Loucy (cell line): ENCODE results near the gene UPF2.
A peak's percentile ranks its signal among the peaks of the same experiment; 100 is the strongest.

ENCODE experiments used
- H2AFZ ChIP-seq: fragments of 200-600 bp; sonication (generic); 2 replicates; pipeline ENCODE4 v1.6.0; 2016; ENCODE audit warnings: antibody characterized with exemption, mild to moderate bottlenecking, low read length, moderate library complexity
- H3F3A ChIP-seq: fragments of 200-600 bp; 2 replicates; pipeline ENCODE4 v1.6.0; 2016; ENCODE audit warnings: antibody characterized with exemption, low read depth, mild to moderate bottlenecking
- H3K27me3 ChIP-seq: fragments of 200-600 bp; sonication (generic); 2 replicates; pipeline ENCODE4 v1.6.1; 2014; ENCODE audit warnings: low read length, mild to moderate bottlenecking; ENCODE audit not compliant: insufficient read depth, poor library complexity, severe bottlenecking
- H3K36me3 ChIP-seq: fragments of 200-600 bp; sonication (generic); 2 replicates; pipeline ENCODE4 v1.6.1; 2016; ENCODE audit warnings: low read length; ENCODE audit not compliant: insufficient read depth
- H3K4me1 ChIP-seq: fragments of 200-600 bp; sonication (generic); 2 replicates; pipeline ENCODE4 v1.5.1; 2014; ENCODE audit warnings: low read length, mild to moderate bottlenecking; ENCODE audit not compliant: insufficient read depth, poor library complexity, severe bottlenecking
- H3K4me2 ChIP-seq: fragments of 200-600 bp; sonication (generic); 2 replicates; pipeline ENCODE4 v1.6.0; 2014; ENCODE audit warnings: antibody characterized with exemption, low read length, low read depth, mild to moderate bottlenecking; ENCODE audit not compliant: poor library complexity, severe bottlenecking
- H3K4me3 ChIP-seq: fragments of 200-600 bp; sonication (generic); 2 replicates; pipeline ENCODE4 v1.5.1; 2014; ENCODE audit warnings: low read length, mild to moderate bottlenecking, mixed read lengths; ENCODE audit not compliant: poor library complexity, severe bottlenecking
- H3K79me2 ChIP-seq: fragments of 200-600 bp; sonication (generic); 2 replicates; pipeline ENCODE4 v1.6.1; 2014; ENCODE audit warnings: low read length; ENCODE audit not compliant: insufficient read depth
- H3K9ac ChIP-seq: fragments of 200-600 bp; sonication (generic); 2 replicates; pipeline ENCODE4 v1.6.0; 2014; ENCODE audit warnings: mild to moderate bottlenecking, low read depth, low read length, moderate library complexity; ENCODE audit not compliant: poor library complexity, severe bottlenecking
- H3K9me2 ChIP-seq: fragments of 200-600 bp; sonication (generic); replicated peaks from 2 replicates; pipeline ENCODE4 v1.6.1; 2016; ENCODE audit warnings: low read depth, low read length, mixed read lengths
- H3K9me3 ChIP-seq: fragments of 200-600 bp; sonication (generic); 2 replicates; pipeline ENCODE4 v1.6.1; 2014; ENCODE audit warnings: mild to moderate bottlenecking, antibody characterized with exemption, low read length, low read depth; ENCODE audit not compliant: insufficient read depth
- H4K20me1 ChIP-seq: fragments of 200-600 bp; sonication (generic); 2 replicates; pipeline ENCODE4 v1.6.0; 2014; ENCODE audit warnings: antibody characterized with exemption, low read length, mild to moderate bottlenecking; ENCODE audit not compliant: insufficient read depth, poor library complexity, severe bottlenecking
- EZH2phosphoT487 ChIP-seq: fragments of 200-600 bp; IDR thresholded peaks from 2 replicates; pipeline ENCODE4 v1.6.1; 2018; ENCODE audit warnings: antibody characterized with exemption, mild to moderate bottlenecking, moderate library complexity, borderline replicate concordance
- TF ChIP-seq, protein P1 (sequence below): fragments of 200-600 bp; sonication (generic); conservative IDR thresholded peaks from 2 replicates; pipeline ENCODE4 v1.5.1; 2014; ENCODE audit warnings: mild to moderate bottlenecking, antibody characterized with exemption, low read length

Gene UPF2

DNA sequence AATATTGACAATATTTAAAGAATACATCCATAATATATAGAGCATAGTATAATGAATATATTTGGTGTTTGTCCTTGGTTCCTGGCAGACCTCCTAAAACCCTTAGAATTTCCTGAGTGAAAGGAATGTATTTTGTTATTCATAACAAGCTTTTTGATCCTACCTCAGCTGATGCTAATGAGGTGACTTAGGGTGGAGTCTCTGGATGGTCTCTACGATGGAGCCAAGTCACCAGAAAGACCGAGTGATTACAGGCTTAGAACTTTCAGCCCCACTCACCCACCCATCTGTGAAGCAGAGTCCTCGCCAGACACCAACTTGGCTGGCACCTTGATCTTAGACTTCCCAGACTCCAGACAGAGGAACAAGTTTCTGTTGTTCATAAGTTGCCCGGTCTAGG is 35.9 kb downstream of the UPF2 start:
- H3K36me3 ChIP-seq: peaks cover 74% of the 10 kb centered on the region
- peaks cover 17% of the 10 kb centered on the region; the same call in 1 of the 2 replicates for H3K9me3 ChIP-seq
- H3F3A ChIP-seq: no peaks in the 10 kb centered on the region
- H3K4me2 ChIP-seq: no peak overlapping the region
- H3K4me3 ChIP-seq: no peak overlapping the region
- no peaks in the 10 kb centered on the region for H3K4me1 ChIP-seq
- H3K79me2 ChIP-seq: peaks cover 4% of the 10 kb centered on the region
- no peaks in the 10 kb centered on the region for H4K20me1 ChIP-seq
- TF ChIP-seq, protein P1, sequence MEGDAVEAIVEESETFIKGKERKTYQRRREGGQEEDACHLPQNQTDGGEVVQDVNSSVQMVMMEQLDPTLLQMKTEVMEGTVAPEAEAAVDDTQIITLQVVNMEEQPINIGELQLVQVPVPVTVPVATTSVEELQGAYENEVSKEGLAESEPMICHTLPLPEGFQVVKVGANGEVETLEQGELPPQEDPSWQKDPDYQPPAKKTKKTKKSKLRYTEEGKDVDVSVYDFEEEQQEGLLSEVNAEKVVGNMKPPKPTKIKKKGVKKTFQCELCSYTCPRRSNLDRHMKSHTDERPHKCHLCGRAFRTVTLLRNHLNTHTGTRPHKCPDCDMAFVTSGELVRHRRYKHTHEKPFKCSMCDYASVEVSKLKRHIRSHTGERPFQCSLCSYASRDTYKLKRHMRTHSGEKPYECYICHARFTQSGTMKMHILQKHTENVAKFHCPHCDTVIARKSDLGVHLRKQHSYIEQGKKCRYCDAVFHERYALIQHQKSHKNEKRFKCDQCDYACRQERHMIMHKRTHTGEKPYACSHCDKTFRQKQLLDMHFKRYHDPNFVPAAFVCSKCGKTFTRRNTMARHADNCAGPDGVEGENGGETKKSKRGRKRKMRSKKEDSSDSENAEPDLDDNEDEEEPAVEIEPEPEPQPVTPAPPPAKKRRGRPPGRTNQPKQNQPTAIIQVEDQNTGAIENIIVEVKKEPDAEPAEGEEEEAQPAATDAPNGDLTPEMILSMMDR: no peak
- no peak for TF ChIP-seq EZH2phosphoT487
- no peak overlapping the region for H2AFZ ChIP-seq
- no peaks in the 10 kb centered on the region for H3K27me3 ChIP-seq
- H3K9ac ChIP-seq: no peak overlapping the region
- H3K9me2 ChIP-seq: no peaks in the 10 kb centered on the region

DNA sequence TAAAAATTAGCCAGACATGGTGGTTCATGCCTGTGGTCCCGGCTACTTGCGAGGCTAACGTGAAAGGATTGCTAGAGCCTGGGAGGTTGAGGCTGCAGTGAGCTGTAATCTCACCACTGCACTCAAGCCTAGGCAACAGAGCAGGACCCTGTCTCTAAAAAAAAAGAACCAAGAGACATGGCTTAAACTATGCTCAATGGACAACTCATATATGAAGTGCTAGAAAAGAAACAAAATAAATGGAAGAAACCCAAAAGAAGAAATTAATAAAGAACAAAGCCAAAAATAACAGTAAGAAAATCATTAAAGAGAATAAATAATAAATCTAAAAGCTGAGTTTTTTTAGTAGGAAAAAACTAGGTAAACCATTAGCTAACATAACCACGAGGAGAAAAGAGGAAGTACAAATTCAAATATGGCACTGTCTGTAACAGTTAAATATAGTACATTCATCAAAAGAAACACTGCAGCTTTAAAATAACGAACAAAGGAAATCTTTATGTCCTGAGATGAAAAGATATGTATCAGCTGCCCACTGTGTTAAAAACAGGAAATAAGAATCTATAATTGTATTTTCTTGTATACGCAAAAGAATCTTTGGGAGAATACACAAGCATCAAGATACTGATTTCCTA is 48.7 kb downstream of the UPF2 start:
- Histone ChIP-seq H3K9me2 (no peaks in the 10 kb centered on the region), H3K4me3 (peak overlapping the region; percentile 51), H3K79me2 (no peaks in the 10 kb centered on the region), H4K20me1 (no peaks in the 10 kb centered on the region), H3K9ac (peak overlapping the region; percentile 38), H2AFZ (peak overlapping the region; percentile 37; the same call in 1 of the 2 replicates), H3K9me3 (no peaks in the 10 kb centered on the region), H3K36me3 (peaks cover 34% of the 10 kb centered on the region; the same call in 1 of the 2 replicates), H3K4me2 (peak overlapping the region; percentile 68), H3F3A (peaks cover 11% of the 10 kb centered on the region; the same call in 1 of the 2 replicates), H3K27me3 (no peaks in the 10 kb centered on the region), H3K4me1 (peaks cover 35% of the 10 kb centered on the region)
- TF ChIP-seq EZH2phosphoT487: no peak
- TF ChIP-seq, protein P1: no peak

DNA sequence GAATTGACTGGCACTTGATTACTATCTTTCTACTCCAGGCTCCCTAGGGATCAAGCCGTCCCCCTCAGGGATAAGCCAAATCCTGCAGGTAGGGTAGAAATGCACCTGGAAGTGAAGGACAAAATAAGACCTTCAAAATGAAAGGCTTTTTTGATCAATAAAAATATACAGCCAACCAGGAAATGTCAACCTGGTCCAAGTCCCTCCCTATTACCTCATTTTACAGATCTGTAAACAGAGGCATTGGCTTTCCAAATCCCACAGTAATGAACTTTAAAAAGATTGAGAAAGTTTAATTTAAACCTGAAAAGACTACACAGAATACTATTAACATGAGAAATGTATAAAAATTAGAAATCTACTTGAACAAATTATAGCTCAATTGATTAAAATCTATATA is 53.7 kb downstream of the UPF2 start:
- peaks cover 26% of the 10 kb centered on the region; the same call in 1 of the 2 replicates for H3K36me3 ChIP-seq
- no peaks in the 10 kb centered on the region for H3K9me3 ChIP-seq
- peaks cover 24% of the 10 kb centered on the region for H3K4me1 ChIP-seq
- TF ChIP-seq, protein P1: no peak
- TF ChIP-seq EZH2phosphoT487: no peak
- H3K9me2 ChIP-seq: no peaks in the 10 kb centered on the region
- no peaks in the 10 kb centered on the region for H3K79me2 ChIP-seq
- H4K20me1 ChIP-seq: no peaks in the 10 kb centered on the region
- no peak overlapping the region for H3K9ac ChIP-seq
- H3K4me2 ChIP-seq: no peak overlapping the region
- no peak overlapping the region for H3K4me3 ChIP-seq
- no peak overlapping the region for H2AFZ ChIP-seq
- no peaks in the 10 kb centered on the region for H3K27me3 ChIP-seq
- H3F3A ChIP-seq: peaks cover 5% of the 10 kb centered on the region; the same call in 1 of the 2 replicates
